Keratinocyte (primary cell): ENCODE data around the gene PNKD. TPM values are rescaled to one million over a fixed set of nuclear protein-coding genes. Genes with fewer than 3 reads are reported as not detected.

Source experiments
- DNase-seq: peaks from one replicate; pipeline ENCODE4 v3.0.0-alpha.2; 2011; ENCODE audit warnings: low read depth, missing footprints, low spot score
- FAIRE-seq: peaks from 2 replicates; lab custom pipeline; 2011; peaks lifted over from hg19 to GRCh38; lab: Jason Lieb, UNC
- H2AFZ ChIP-seq: 2 replicates; pipeline ENCODE4 v1.6.0; 2012; ENCODE audit warnings: low read length, control low read depth, inconsistent platforms; ENCODE audit not compliant: control insufficient read depth
- H3K27ac ChIP-seq: 2 replicates; pipeline ENCODE4 v1.5.1; 2011; ENCODE audit warnings: low read length; ENCODE audit not compliant: control insufficient read depth, insufficient read depth
- H3K27me3 ChIP-seq: 3 replicates; pipeline ENCODE4 v1.6.0; 2011; ENCODE audit warnings: low read length; ENCODE audit not compliant: control insufficient read depth, insufficient read depth; ENCODE audit errors: extremely low read depth
- H3K36me3 ChIP-seq, 2 experiments: 2 replicates in 1 of 2; 3 replicates in 1 of 2; pipeline ENCODE4 v1.5.1; 2011; ENCODE audit warnings: low read length in 2 of 2, mild to moderate bottlenecking in 1 of 2; ENCODE audit not compliant: control insufficient read depth in 2 of 2, insufficient read depth in 2 of 2; ENCODE audit errors: extremely low read depth in 1 of 2
- H3K4me1 ChIP-seq: 3 replicates; pipeline ENCODE4 v1.5.1; 2011; ENCODE audit warnings: low read length; ENCODE audit not compliant: control insufficient read depth, insufficient read depth; ENCODE audit errors: extremely low read depth
- H3K4me2 ChIP-seq: 3 replicates; pipeline ENCODE4 v1.6.0; 2011; ENCODE audit warnings: low read depth, low read length; ENCODE audit not compliant: control insufficient read depth, insufficient read depth; ENCODE audit errors: extremely low read depth
- H3K4me3 ChIP-seq, 3 experiments: fragments of 200-600 bp in 1 of 3; sonication (generic) in 1 of 3; 2 replicates in 2 of 3; 3 replicates in 1 of 3; pipeline ENCODE4 v1.5.1; 2011 to 2016; ENCODE audit warnings: low read length in 3 of 3, mild to moderate bottlenecking in 3 of 3, control low read depth in 2 of 3, inconsistent platforms in 1 of 3, low read depth in 1 of 3, mixed read lengths in 1 of 3, mixed run types in 1 of 3, moderate library complexity in 1 of 3; ENCODE audit not compliant: control insufficient read depth in 2 of 3, insufficient read depth in 2 of 3; ENCODE audit errors: extremely low read depth in 1 of 3
- H3K79me2 ChIP-seq: 2 replicates; pipeline ENCODE4 v1.6.0; 2012; ENCODE audit warnings: low read length; ENCODE audit not compliant: control insufficient read depth, insufficient read depth
- H3K9ac ChIP-seq: 3 replicates; pipeline ENCODE4 v1.6.0; 2011; ENCODE audit warnings: low read length; ENCODE audit not compliant: control insufficient read depth, insufficient read depth; ENCODE audit errors: extremely low read depth
- H3K9me1 ChIP-seq: 3 replicates; pipeline ENCODE4 v1.6.0; 2011; ENCODE audit warnings: low read length; ENCODE audit not compliant: control insufficient read depth, insufficient read depth; ENCODE audit errors: extremely low read depth
- H3K9me3 ChIP-seq: 2 replicates; pipeline ENCODE4 v1.5.1; 2012; ENCODE audit warnings: low read depth, low read length; ENCODE audit not compliant: control insufficient read depth
- H4K20me1 ChIP-seq: 3 replicates; pipeline ENCODE4 v1.6.0; 2011; ENCODE audit warnings: low read length; ENCODE audit not compliant: control insufficient read depth, insufficient read depth; ENCODE audit errors: extremely low read depth
- CTCF ChIP-seq, 3 experiments: IDR thresholded peaks in 1 of 3; conservative IDR thresholded peaks in 1 of 3; optimal IDR thresholded peaks in 1 of 3; 2 replicates in 2 of 3; 3 replicates in 1 of 3; pipeline versions ENCODE3 to v1.5.1; 2011; ENCODE audit warnings: low read length in 3 of 3, mild to moderate bottlenecking in 3 of 3, moderate library complexity in 2 of 3, control low read depth in 1 of 3, inconsistent platforms in 1 of 3; ENCODE audit not compliant: insufficient read depth in 2 of 3; ENCODE audit errors: extremely low read depth in 1 of 3
- EZH2 ChIP-seq: IDR thresholded peaks from one replicate; pipeline ENCODE4 v1.6.1; 2012; ENCODE audit warnings: inconsistent platforms, mild to moderate bottlenecking, low read length, moderate library complexity
- dilution Hi-C: fragments of 300-500 bp; cut with MboI; formaldehyde crosslinking; loops from one replicate; pipeline ENCODE4 v1.7.0; 2020; ENCODE audit warnings: low sequenced_read_pairs; ENCODE audit not compliant: extremely low pct_ligation_motif_present
- polyA plus RNA-seq, 5 experiments: library from polyadenylated mRNA; depleted of rRNA in 3 of 5; stranded (reverse) in 3 of 5; stranded (forward) in 1 of 5; unstranded in 1 of 5; fragments of >200 nt; gene quantifications; 1 replicate in 1 of 5; 2 replicates in 3 of 5; 3 replicates in 1 of 5; pipeline versions ENCODE4 v1.2.1 to v1.2.3, GENCODE V29; 2011 to 2012; ENCODE audit warnings: missing spikeins in 2 of 5, low read depth in 1 of 5, low replicate concordance in 1 of 5

Gene PNKD
- polyA plus RNA-seq, 1 donor (not counting 4 experiments of a cell fraction or from before 2014, with no cell fraction given) = 22.8 TPM

GRCh38 chr2:218317835-218318234, 47.5 kb downstream of the PNKD start:
- Histone ChIP-seq H3K9ac (no peak overlapping the region), H3K9me3 (no peaks in the 10 kb centered on the region), H3K27me3 (no peaks in the 10 kb centered on the region), H3K4me3 (no peak overlapping the region), H4K20me1 (no peaks in the 10 kb centered on the region), H3K4me1 (peaks cover 21% of the 10 kb centered on the region), H3K27ac (no peak overlapping the region), H2AFZ (no peak overlapping the region), H3K4me2 (no peak overlapping the region), H3K9me1 (peaks cover 6% of the 10 kb centered on the region), H3K79me2 (no peaks in the 10 kb centered on the region), H3K36me3 (no peaks in the 10 kb centered on the region)
- no peak for FAIRE-seq
- TF ChIP-seq CTCF (optimal IDR thresholded peaks at IDR 0.05 in 1 of 3, IDR thresholded peaks at IDR 0.05 in 1 of 3, conservative IDR thresholded peaks at IDR 0.05 in 1 of 3; ENCODE audit: extremely low read depth in 1 of 3, insufficient read depth in 2 of 3, low read length in 3 of 3) = no peak
- TF ChIP-seq EZH2 = no peak
- dilution Hi-C loops = no loop called here
- no peak for DNase-seq

GRCh38 chr2:218318241-218318640, 47.9 kb downstream of the PNKD start:
- FAIRE-seq = no peak
- peaks cover 21% of the 10 kb centered on the region for H3K4me1 ChIP-seq

More at GRCh38 chr2:218318241-218318640, 47.9 kb downstream of the PNKD start:
- Histone ChIP-seq H3K4me3 (no peak overlapping the region), H3K4me2 (no peak overlapping the region), H3K36me3 (no peaks in the 10 kb centered on the region), H3K9me3 (no peaks in the 10 kb centered on the region), H3K9me1 (peaks cover 6% of the 10 kb centered on the region), H4K20me1 (no peaks in the 10 kb centered on the region), H2AFZ (no peak overlapping the region), H3K27me3 (no peaks in the 10 kb centered on the region), H3K79me2 (no peaks in the 10 kb centered on the region), H3K27ac (no peak overlapping the region), H3K9ac (no peak overlapping the region)
- dilution Hi-C loops = no loop called here
- TF ChIP-seq CTCF (optimal IDR thresholded peaks at IDR 0.05 in 1 of 3, IDR thresholded peaks at IDR 0.05 in 1 of 3, conservative IDR thresholded peaks at IDR 0.05 in 1 of 3; ENCODE audit: extremely low read depth in 1 of 3, insufficient read depth in 2 of 3, low read length in 3 of 3) (no peak), EZH2 (no peak)
- no peak for DNase-seq
